ENCODE measurements around the gene MON2. TPM values are rescaled to one million over a fixed set of nuclear protein-coding genes. Genes with fewer than 3 reads are reported as not detected.

The MON2 gene
- total and polyA plus RNA-seq, 2 of the 13 experiments (the other 11 are each of a cell fraction or from before 2014, with no cell fraction given): 10.5 to 24.8 TPM

DNA sequence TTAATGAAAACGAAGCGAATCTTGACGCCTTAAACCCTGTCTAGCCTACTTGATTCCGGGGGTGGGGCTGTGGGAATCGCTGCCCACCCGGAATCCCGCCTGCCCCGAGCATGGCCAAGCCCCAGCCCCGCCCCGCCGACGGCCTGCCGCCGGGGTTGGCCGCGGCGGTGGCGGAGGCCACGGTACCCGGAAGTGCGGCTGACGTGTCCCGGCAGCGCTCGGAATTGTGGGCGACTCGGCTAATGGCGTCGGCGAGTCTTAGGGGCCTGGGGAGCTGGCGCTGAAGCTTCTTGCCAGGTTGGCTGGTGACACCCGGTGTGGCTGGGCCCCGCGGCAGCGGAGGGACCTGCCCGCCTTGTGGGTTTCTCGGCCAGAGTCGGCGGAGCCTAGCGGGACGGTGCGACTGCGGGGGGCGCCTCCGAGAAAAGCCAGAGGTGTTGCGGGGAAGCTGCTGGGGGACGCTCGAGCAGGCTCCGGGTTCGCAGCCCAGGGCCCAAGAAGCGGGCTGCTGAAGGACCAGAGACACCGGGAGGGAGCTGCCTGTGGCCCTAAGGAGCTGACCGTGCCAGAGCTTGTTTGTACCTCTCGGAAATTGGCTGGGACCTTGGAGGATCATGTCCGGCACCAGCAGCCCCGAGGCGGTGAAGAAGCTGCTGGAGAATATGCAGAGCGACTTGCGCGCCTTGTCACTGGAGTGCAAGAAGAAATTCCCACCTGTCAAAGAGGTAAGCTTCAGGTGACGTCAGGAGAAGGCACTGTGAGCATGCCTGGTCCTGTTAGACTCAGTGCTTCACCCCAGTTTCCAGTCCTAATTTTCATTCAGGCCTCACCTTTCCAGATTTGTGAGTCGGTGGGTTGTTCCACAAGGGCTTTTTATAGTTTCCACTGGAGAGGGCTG lies at the start of gene MON2 (continued):
- peak; percentile 60 for TF ChIP-seq ZNF18 (CRISPR knock-in tag; IDR thresholded peaks at IDR 0.05; ENCODE audit: insufficient replicate concordance)
- TF ChIP-seq NFKB2 (CRISPR knock-in tag; IDR thresholded peaks at IDR 0.05; ENCODE audit: borderline replicate concordance): peak; percentile 87; the same call in 1 of the 2 replicates
- TF ChIP-seq, protein P1, sequence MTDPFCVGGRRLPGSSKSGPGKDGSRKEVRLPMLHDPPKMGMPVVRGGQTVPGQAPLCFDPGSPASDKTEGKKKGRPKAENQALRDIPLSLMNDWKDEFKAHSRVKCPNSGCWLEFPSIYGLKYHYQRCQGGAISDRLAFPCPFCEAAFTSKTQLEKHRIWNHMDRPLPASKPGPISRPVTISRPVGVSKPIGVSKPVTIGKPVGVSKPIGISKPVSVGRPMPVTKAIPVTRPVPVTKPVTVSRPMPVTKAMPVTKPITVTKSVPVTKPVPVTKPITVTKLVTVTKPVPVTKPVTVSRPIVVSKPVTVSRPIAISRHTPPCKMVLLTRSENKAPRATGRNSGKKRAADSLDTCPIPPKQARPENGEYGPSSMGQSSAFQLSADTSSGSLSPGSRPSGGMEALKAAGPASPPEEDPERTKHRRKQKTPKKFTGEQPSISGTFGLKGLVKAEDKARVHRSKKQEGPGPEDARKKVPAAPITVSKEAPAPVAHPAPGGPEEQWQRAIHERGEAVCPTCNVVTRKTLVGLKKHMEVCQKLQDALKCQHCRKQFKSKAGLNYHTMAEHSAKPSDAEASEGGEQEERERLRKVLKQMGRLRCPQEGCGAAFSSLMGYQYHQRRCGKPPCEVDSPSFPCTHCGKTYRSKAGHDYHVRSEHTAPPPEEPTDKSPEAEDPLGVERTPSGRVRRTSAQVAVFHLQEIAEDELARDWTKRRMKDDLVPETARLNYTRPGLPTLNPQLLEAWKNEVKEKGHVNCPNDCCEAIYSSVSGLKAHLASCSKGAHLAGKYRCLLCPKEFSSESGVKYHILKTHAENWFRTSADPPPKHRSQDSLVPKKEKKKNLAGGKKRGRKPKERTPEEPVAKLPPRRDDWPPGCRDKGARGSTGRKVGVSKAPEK (CRISPR knock-in tag; IDR thresholded peaks at IDR 0.05; ENCODE audit: borderline replicate concordance): no peak
- TF ChIP-seq NRL (CRISPR knock-in tag; IDR thresholded peaks at IDR 0.05; ENCODE audit: borderline replicate concordance): peak; percentile 77; the same call in 1 of the 2 replicates
- TF ChIP-seq FOXA1 (IDR thresholded peaks at IDR 0.05): no peak
- TF ChIP-seq FOXA1 (CRISPR knock-in tag; IDR thresholded peaks at IDR 0.05): no peak
- no peak for TF ChIP-seq ZNF124 (CRISPR knock-in tag; IDR thresholded peaks at IDR 0.05)
- TF ChIP-seq ETV6 (CRISPR knock-in tag; conservative IDR thresholded peaks at IDR 0.05): no peak; the same call in 1 of the 2 replicates
- no peak for TF ChIP-seq ZNF329 (CRISPR knock-in tag; IDR thresholded peaks at IDR 0.05; ENCODE audit: low read depth)
- TF ChIP-seq GATAD2A (CRISPR knock-in tag; IDR thresholded peaks at IDR 0.05): no peak
- TF ChIP-seq, protein P2, sequence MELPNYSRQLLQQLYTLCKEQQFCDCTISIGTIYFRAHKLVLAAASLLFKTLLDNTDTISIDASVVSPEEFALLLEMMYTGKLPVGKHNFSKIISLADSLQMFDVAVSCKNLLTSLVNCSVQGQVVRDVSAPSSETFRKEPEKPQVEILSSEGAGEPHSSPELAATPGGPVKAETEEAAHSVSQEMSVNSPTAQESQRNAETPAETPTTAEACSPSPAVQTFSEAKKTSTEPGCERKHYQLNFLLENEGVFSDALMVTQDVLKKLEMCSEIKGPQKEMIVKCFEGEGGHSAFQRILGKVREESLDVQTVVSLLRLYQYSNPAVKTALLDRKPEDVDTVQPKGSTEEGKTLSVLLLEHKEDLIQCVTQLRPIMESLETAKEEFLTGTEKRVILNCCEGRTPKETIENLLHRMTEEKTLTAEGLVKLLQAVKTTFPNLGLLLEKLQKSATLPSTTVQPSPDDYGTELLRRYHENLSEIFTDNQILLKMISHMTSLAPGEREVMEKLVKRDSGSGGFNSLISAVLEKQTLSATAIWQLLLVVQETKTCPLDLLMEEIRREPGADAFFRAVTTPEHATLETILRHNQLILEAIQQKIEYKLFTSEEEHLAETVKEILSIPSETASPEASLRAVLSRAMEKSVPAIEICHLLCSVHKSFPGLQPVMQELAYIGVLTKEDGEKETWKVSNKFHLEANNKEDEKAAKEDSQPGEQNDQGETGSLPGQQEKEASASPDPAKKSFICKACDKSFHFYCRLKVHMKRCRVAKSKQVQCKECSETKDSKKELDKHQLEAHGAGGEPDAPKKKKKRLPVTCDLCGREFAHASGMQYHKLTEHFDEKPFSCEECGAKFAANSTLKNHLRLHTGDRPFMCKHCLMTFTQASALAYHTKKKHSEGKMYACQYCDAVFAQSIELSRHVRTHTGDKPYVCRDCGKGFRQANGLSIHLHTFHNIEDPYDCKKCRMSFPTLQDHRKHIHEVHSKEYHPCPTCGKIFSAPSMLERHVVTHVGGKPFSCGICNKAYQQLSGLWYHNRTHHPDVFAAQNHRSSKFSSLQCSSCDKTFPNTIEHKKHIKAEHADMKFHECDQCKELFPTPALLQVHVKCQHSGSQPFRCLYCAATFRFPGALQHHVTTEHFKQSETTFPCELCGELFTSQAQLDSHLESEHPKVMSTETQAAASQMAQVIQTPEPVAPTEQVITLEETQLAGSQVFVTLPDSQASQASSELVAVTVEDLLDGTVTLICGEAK (IDR thresholded peaks at IDR 0.05): no peak
- TF ChIP-seq, protein P2 (CRISPR knock-in tag; IDR thresholded peaks at IDR 0.05): no peak; the same call in 1 of the 2 replicates
- no peak for TF ChIP-seq CEBPB (IDR thresholded peaks at IDR 0.05; ENCODE audit: borderline replicate concordance, low read depth, low read length)
- peak; percentile 66; the same call in 1 of the 2 replicates for TF ChIP-seq SP2 (CRISPR knock-in tag; IDR thresholded peaks at IDR 0.05)
